Measurements from ENCODE around the gene FNIP2. TPM values are rescaled to one million over a fixed set of nuclear protein-coding genes. Genes with fewer than 3 reads are reported as not detected.

The FNIP2 gene
- 53.5 TPM for total RNA-seq

GRCh38 chr4:158768555-158769174, at the start of gene FNIP2:
TSS of gene FNIP2 (plus strand) at chr4:158769026. CDS start at chr4:158769213, 187 bp downstream.

GRCh38 chr4:158722917-158723793, 45.7 kb upstream of the FNIP2 start, which contains the start of gene PPID:
TSS of gene PPID (minus strand) at chr4:158723396. CDS start at chr4:158723288, 108 bp downstream.

Small RNA genes lying within 50 kb of the gene (small RNA-seq; reads per million reads assigned to genes)
- gene RF00157 (not detected), gene RNU6-128P (not detected)

Other genes with a start within 250 kb of the FNIP2 start
- gene RXFP1, start 247.1 kb upstream of the FNIP2 start, total RNA-seq = 3.7 TPM
- 22.4 TPM for gene C4orf46, start 97.1 kb upstream of the FNIP2 start, total RNA-seq
- gene ETFDH, start 96.7 kb upstream of the FNIP2 start, total RNA-seq = 27.2 TPM
- 32.3 TPM for gene PPID, start 45.6 kb upstream of the FNIP2 start, total RNA-seq